Hepatocyte (in vitro differentiated cells): ENCODE measurements around the gene NPIPB2.

Experiments used
- CTCF ChIP-seq: fragments of 200-600 bp; sonication (generic); IDR thresholded peaks from 2 replicates; pipeline ENCODE4 v1.5.1; 2016; ENCODE audit warnings: antibody characterized with exemption, mild to moderate bottlenecking; ENCODE audit not compliant: poor library complexity
- EZH2 ChIP-seq: fragments of 200-600 bp; sonication (generic); IDR thresholded peaks from 2 replicates; pipeline ENCODE4 v1.6.1; 2016; ENCODE audit warnings: antibody characterized with exemption, mild to moderate bottlenecking, borderline replicate concordance

GRCh38 chr16:11978080-11978479 lies 36.2 kb upstream of the NPIPB2 start:
- TF ChIP-seq EZH2 (no peak), CTCF (no peak)
